ENCODE results near the gene ENTPD6. TPM values are rescaled to one million over a fixed set of nuclear protein-coding genes. Genes with fewer than 3 reads are reported as not detected.
"Not testable (repeated sequence)": the region's sequence is repeated elsewhere in the genome, so short reads cannot be mapped to it uniquely, and the experiment has no call there.

Gene ENTPD6
- total RNA-seq, 1 experiment from 2014 or later, result 89.6 TPM

DNA sequence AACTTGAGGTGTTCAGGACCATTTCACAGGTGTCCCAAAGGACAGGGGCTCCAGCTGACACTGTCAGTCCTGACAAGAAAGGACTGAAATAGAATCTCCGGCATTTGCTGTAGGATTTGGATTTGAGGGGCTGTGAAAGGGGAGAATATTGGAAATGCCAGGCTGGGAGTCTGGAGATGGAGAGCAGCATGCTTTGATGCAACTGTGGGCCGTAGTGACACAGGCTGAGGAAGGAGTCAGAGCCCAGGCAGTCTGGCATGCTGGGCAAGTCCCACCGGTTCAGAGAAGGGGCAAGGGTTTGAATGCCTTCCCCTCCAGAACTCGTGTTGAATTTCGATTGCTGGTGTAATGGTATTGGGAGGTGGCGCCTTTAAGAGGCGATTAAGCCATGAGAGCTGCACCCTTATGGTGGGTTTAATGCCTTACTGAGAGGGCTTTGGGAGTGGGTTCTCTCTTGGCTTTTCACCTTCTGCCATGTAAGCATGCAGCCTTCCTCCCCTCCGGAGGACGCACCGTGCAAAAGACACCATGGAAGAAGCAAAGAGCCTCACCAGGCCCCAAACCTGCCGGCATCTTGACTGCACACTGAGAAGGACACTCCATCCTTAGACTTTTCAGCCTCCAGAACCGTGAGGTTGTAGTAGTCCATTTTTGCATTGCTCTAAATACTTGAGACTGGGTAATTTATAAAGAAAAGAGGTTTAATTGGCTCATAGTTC is 43.0 kb downstream of the ENTPD6 start:
- DNase-seq (ENCODE audit: extremely low read depth, low read depth), result peak; percentile 72

DNA sequence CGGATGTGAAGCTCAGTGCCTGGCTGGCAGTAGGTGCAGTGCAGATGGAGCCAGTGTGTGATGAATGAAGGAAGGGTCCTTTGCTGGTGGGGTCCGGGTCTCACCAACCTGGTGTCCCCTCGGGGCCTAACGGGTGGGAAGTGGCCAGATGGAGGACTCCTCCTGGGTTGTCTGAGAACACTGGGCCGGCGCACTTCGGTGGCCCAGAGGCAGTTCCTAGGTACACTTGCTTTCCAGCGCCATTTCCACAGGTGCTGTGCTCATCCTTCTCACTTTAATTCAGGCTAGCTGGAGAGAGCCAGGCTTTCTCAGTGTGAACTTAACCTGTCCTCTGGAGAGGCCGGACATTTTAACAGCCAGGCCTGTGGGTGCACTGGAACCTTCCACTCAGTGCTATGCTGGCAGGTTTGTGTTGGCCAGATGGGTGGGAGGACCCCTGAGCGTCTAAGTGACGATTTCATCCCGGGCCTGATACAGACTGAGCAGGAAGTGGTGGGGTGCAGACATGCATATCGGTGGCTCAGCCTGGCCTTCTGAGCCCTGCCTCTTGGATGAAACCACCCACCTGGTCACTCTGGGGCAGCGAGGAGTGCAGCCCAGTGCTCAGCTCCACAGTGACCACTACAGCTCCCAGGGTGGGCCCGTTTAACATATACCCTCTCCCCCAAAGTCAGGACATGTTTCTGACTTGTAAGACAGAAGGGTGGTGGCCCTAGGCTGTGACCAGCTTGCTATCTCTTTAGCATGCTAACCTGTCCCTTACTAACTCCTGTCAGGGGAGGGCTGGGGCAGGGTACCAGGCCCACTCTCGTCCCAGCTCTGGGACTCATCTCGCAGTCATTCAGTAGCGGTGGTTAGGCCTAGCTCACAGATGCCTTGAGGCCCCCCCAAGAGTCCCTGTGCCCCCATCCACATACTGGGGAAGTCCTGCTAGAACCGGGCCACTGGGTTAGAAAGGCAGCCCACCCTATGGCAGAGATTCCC is 44.2 kb downstream of the ENTPD6 start:
- no peak for DNase-seq (ENCODE audit: extremely low read depth, low read depth)

DNA sequence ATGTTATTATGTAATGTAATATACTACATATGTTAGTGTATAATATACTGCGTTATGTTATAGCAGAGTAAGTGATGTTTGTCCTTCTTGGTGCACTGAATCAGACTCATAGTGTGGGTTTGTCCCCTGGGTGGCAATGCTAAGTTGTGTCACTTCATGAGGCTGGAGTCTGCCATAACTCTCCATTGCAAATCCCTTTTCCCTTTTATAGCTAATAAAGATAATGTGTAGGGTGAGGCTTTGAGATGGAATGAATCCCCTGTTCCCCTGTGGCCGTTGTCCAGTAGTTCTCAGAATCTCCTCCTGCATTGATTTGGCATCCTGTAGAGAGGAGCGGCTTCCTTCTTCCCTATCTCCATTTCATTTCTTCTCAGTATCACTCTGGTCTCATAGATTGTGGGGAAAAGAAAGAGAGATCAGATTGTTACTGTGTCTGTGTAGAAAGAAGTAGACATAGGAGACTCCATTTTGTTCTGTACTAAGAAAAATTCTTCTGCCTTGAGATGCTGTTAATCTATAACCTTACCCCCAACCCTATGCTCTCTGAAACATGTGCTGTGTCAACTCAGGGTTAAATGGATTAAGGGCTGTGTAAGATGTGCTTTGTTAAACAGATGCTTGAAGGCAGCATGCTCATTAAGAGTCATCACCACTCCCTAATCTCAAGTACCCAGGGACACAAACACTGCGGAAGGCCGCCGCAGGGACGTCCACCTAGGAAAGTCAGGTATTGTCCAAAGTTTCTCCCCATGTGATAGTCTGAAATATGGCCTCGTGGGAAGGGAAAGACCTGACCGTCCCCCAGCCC is 45.5 kb downstream of the ENTPD6 start:
- DNase-seq (ENCODE audit: extremely low read depth, low read depth), result not testable (repeated sequence)

DNA sequence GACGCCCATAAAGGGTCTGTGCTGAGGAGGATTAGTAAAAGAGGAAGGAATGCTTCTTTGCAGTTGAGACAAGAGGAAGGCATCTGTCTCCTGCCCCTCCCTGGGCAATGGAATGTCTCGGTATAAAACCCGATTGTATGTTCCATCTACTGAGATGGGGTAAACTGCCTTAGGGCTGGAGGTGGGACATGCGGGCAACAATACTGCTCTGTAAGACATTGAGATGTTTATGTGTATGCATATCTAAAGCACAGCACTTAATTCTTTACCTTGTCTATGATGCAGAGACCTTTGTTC is 46.1 kb downstream of the ENTPD6 start:
- not testable (repeated sequence) for DNase-seq (ENCODE audit: extremely low read depth, low read depth)

DNA sequence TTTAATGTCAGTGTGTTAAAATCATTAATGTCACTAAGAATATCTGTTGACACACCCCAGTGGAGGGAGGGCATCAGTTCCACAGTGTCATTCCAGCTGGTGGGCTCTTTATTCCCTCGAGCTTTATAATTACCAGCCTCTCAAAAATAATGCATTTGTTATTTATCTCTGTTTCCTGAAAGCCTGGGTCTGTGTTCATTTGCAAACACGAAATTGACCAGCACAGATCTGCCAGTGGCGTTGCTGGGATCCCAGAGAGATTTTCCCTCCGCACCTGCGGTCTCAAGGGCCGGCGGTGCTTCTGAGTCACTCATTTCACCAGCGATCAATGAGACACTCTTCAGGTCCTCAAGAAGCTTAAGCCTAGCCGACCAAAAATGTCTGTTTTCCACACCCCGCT is 46.7 kb downstream of the ENTPD6 start:
- DNase-seq (ENCODE audit: extremely low read depth, low read depth), result no peak

DNA sequence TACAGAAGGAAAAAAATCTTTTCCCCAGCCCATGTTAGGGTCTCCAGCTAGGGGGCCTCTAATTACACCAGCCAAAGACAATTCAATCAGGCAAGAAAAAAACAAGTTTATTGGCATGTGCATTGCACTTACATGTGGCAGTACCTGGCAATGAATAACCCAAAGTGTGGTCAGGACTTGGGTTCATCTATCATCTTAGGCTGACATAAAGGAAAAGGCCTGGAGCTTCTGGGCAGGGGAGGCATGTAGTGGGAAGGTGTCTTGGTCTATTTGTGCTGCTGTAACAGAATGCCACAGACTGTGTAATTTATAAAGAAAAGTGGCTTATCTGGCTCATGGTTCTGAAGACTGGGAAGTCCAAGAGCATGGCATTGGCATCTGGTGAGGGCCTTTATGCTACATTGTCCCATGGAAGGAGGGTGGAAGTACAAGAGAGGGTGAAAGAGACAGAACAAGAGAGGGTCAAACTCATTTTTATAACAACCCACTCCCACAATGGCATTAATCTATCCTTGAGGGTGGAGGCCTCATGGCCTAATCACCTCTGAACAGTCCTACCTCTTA is 48.0 kb downstream of the ENTPD6 start:
- DNase-seq (ENCODE audit: extremely low read depth, low read depth), result no peak

DNA sequence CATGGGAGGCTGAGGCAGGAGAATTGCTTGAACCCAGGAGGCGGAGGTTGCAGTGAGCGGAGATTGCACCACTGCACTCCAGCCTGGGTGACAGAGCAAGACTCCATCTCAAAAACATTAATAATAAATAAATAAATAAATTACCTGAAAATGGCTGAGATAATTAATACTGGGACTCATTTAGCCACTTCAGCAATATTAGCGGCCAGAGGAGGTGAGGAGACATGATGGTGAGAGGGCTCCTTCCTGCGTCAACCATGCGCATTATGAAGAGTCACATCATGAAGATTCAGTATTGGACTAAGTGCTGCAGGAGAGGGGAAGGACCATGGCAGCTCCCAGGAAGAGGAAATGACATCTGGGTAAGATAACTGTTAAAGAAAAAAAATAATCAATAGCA is 49.5 kb downstream of the ENTPD6 start:
- no peak for DNase-seq (ENCODE audit: extremely low read depth, low read depth)

DNA sequence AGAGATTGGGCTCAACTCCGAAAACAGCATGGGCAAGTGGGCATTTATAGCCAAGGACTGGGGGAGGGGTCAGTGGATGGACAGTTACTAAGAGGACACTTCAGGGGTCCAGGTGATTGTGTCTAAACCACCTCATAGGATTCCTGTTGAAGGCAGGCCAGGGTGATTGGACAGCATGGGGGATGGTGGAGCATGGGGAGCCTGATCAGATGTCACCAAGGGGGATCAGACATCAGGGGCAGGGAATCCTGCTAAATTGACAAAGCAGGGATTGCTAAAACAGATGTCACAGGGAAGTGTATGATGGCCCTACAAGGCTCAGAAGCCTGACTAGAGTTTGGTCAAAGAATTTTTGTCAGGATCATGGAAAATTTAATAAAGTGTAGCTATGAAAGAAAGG is 49.9 kb downstream of the ENTPD6 start:
- DNase-seq (ENCODE audit: extremely low read depth, low read depth), result no peak

DNA sequence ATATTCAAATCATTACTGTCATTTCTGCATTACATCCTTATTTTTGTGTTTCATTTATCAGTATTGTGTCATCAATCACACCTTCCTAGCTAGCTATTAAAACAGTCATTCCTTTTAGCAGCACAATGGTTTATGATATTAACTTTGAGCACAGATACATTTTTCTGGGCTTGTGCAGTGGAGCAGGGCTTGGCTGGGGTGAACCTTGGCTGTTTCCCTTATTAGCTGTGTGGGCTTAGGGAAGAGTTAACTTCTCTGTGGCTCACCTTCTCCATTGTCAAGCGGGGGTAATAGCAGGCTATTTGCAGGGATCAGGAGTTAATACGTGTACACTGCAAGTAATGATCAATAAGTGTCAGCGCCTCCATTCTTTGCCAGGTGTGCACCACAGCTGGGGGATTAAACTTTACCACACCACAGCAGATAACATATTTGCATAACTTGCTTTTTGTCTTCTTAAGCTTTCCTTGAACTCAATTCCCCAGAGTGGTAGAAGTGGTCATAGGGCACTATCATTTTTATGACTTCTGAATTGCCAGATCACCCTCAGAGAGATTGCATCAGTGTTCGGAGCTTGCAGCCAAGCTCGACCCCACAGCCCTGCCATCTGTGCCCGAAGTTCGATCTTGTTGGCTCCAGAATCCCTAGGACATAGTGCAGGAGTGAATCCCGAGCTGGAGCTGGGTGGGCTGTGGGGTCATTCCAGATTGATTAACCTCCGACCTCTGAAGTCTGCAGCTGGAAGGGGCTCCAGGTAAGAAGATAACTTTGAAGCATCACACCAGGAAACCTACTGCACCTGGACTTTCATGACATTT is 50.9 kb downstream of the ENTPD6 start:
- no peak for DNase-seq (ENCODE audit: extremely low read depth, low read depth)

DNA sequence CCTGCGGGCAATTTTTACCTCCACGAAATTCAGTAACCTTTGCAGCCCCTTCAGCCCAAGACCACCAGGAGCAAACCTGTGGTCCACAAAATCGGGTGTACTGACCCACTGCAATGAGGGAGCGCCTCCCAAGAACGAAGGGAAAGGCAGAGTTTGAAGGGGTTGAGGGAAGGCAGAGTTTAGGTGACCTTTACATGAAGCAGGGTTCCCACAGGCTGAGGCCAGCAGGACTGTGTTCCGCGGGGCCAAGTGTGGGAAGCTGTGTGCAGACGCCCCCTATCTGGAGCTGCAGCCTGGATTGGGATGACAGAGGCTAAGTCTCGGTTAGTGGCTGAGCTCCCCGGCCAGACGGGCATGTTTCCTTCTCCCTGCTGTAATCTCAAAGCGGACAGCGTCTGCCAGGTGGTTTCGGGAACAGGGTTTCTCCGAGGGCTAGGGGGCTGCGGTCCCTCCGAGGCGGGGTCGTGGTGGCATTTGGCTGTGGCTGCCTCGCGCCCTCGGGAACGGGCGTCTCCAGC is 51.5 kb downstream of the ENTPD6 start:
- peak; percentile 82 for DNase-seq (ENCODE audit: extremely low read depth, low read depth)

DNA sequence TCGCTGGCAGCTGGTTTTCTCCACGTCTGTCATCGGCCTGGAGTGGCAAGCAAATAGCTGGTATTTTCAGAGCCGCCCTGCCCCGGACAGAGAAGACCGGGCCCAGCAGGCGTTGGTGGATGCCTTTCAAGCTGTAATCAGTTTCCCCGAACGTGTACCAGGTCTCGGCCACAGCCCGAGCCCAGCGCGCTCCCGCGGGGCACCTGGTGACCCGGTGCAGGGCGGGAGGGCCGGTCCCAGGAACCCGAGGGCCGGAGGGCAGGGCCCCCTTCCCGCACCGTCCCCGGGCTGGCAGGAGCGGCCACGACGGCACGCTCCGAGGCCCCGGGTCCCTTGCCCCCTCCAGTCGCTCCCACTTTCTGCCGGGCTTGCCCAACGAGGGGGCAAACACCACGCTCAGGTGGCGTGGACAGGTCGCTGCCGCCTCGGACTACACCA is 52.0 kb downstream of the ENTPD6 start:
- DNase-seq (ENCODE audit: extremely low read depth, low read depth), result no peak

DNA sequence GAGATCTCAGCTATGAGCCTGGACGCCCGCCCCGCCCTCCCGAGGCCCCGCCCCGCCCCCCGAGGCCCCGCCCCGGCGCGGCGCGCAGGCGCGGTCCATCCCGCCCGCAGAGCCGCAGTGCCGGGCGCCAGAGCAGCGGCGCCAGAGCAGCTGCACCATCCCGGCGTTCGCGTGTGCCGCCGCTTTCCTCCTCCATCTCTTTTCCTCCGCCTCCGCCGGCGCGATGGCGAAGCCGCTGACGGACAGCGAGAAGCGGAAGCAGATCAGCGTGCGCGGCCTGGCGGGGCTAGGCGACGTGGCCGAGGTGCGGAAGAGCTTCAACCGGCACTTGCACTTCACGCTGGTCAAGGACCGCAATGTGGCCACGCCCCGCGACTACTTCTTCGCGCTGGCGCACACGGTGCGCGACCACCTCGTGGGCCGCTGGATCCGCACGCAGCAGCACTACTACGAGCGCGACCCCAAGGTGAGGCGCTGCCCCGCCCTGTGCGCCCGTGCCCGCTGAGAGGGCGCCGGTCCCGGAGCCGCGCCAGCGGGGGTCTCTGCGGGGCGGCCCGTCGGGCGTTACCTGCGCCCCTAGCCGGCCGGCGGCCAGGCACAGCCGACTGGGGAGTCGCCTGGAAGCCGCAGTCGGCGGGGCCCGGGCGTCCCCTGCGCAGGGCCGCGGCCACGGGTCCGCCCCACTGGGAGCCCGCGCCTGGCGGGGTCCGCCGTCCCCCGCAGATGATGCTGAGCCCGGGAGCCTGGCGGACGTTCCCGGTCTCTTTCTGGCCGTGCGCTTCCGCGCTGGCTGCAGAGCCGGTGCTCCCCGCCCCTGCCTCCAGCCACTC is 52.7 kb downstream of the ENTPD6 start, which contains the start of gene PYGB:
Gene PYGB, plus strand, starts transcription at position 130 of the 830 bp plus-strand sequence. Its CDS starts 94 bp downstream, at position 224.
- DNase-seq (ENCODE audit: extremely low read depth, low read depth), result peak; percentile 79

DNA sequence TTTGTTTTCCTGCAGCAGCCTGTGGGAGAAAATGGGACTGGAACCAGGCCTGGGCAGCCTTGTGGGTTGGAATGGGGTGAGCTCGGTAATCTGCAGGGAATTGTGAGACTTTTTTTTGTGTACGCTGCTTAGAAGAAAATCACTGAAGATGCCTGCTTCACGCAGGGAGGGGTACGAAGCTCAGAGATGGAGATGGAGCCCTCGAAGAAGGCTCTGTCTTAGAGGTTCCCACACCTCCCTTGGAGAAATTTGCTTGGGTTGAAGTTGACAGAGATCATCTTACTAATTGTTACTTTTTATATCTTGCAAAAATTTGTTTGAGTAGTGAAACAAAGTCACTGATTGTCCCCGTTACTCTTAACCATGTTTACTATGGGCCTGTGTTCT is 53.3 kb downstream of the ENTPD6 start:
- DNase-seq (ENCODE audit: extremely low read depth, low read depth), result no peak

DNA sequence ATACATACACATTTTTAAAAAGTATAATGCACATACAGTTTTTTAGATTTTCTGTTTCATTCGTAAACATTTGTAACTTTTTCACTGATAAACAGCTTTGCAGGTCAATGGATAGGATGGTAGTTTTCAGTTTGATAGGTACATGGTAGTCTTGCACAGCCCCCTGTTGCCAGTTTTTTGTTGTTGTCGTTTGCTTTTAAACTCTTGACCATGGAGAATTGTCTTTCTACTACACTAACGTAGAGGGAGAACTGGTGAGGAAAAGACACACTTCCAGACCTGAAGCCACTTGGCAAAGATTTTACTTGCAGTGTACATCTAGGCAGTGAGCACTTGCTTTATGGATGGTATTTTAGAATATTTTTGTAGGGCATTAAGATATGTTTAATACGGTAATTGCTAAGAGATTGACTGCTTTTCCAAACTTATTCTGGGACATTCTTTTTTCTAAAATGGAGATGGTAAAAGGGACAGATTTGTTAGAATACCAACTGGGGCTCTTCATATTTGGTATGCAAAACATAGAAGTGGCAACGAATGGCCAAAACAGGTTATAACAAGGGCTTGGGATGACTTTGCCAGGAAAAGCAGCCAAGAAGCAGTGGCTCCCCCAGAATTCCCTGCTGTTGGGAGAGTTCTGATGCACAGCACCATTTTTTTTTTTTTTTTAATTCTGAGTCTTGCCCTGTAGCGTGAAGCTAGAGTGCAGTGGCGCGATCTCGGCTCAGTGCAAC is 53.9 kb downstream of the ENTPD6 start:
- DNase-seq (ENCODE audit: extremely low read depth, low read depth), result no peak

DNA sequence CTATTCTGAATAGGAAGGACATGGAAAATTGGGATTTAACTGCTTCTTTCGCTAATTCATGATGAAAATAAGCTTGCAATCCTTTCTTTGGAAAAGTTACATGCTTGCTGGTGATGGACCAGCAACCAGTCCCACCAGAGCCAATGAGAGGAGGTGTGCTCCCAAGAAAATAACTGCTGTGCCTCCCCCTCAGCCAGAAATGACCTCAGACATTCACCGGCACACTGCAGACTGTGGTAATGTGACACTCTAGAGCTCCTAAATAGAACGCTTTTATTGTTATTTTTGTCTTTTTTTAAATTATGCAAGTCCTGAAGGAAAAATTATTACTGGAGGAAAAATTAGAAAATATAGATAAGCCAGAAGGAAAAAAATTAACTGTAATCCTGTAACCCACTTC is 55.0 kb downstream of the ENTPD6 start:
- no peak for DNase-seq (ENCODE audit: extremely low read depth, low read depth)

DNA sequence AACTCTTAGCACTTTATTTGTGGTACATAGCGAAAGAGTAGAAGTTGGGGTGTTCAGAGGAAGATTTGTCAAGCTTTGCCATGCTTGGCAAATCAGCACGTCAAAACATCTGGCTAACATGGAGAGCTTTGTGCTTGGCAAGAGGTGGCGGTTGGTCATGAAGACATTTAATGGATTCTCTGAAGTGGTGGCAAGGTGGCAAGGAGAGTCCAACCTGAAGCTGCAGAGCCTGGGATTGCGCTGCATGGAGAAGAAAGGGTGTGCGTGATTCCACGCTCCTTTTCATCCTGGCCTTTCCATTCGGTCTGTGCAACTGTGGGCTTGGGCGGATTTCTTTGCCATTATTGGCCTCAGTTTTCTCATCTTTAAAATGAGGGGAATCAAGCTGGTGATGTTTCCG is 55.5 kb downstream of the ENTPD6 start:
- DNase-seq (ENCODE audit: extremely low read depth, low read depth), result no peak

DNA sequence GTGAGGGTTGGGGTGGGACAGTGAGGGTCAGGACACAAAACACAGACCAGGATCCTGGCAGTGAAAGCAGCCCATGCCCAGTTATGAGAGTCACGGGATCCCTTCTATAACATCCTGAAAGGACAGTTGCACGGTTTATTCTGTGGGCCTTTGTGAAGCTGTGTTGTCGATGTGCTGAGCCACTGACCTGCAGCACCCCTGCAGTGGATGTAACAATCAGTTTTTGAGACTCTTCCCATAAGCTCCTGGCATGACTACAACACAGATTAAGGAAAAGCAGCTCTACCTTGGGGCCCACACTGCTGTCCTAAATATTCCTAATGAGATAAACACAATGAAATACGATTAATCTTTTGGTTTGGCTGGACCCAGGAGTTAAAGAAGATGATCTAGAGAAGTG is 56.0 kb downstream of the ENTPD6 start:
- DNase-seq (ENCODE audit: extremely low read depth, low read depth), result no peak

DNA sequence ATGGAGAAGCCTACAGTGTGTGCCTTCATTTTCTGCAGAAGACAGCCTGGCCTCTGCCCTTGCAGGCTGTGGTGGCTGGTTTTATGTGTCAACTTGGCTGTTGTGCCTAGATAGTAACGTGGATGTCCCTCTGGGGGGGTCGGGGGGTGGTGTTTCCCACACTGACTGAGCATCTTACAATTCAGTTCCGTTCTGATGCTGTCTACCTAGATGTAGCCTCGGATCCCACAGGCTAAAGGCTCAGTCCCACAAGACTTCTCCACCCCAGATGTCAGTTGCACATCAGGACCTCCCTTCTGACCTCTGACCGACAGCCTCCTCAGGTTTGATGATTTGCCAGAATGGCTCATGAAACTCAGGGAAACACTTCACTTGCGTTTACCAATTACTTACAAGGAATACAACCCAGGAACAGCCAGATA is 56.7 kb downstream of the ENTPD6 start:
- no peak for DNase-seq (ENCODE audit: extremely low read depth, low read depth)

All from NCI-H460 (cell line).